Measurements from ENCODE around the gene DNAJC18.
A peak's percentile ranks its signal among the peaks of the same experiment; 100 is the strongest.
"Not testable (repeated sequence)": the region's sequence is repeated elsewhere in the genome, so short reads cannot be mapped to it uniquely, and the experiment has no call there.

The DNAJC18 gene

GRCh38 chr5:139410121-139410992 lies 29.0 kb downstream of the DNAJC18 start:
- TF ChIP-seq POLR2A (IDR thresholded peaks at IDR 0.05; ENCODE audit: low read length), result no peak
- no peak for TF ChIP-seq GATA1 (IDR thresholded peaks at IDR 0.05; ENCODE audit: low read depth, low read length)
- no peak for DNase-seq

- not testable (repeated sequence) for DNase-seq
These were observed 30.2 kb downstream of the DNAJC18 start for GRCh38 chr5:139409116-139409515.

GRCh38 chr5:139408191-139408590 lies 31.1 kb downstream of the DNAJC18 start:
- no peak for TF ChIP-seq POLR2A (IDR thresholded peaks at IDR 0.05; ENCODE audit: low read length)
- no peak for TF ChIP-seq GATA1 (IDR thresholded peaks at IDR 0.05; ENCODE audit: low read depth, low read length)
- no peak for DNase-seq

GRCh38 chr5:139407517-139407916 lies 31.8 kb downstream of the DNAJC18 start:
- no peak for DNase-seq
- TF ChIP-seq POLR2A (IDR thresholded peaks at IDR 0.05; ENCODE audit: low read length) (no peak), GATA1 (IDR thresholded peaks at IDR 0.05; ENCODE audit: low read depth, low read length) (no peak)

- DNase-seq, result peak in 1 of 2 experiments; percentile 26
- no peak for TF ChIP-seq POLR2A (IDR thresholded peaks at IDR 0.05; ENCODE audit: low read length)
- no peak for TF ChIP-seq GATA1 (IDR thresholded peaks at IDR 0.05; ENCODE audit: low read depth, low read length)
These were observed 32.4 kb downstream of the DNAJC18 start for GRCh38 chr5:139406963-139407362.

- TF ChIP-seq GATA1 (IDR thresholded peaks at IDR 0.05; ENCODE audit: low read depth, low read length), result no peak
- no peak for TF ChIP-seq POLR2A (IDR thresholded peaks at IDR 0.05; ENCODE audit: low read length)
- no peak for DNase-seq
These were observed 34.9 kb downstream of the DNAJC18 start for GRCh38 chr5:139404484-139404840.

- peak; percentile 42 for TF ChIP-seq POLR2A (IDR thresholded peaks at IDR 0.05; ENCODE audit: low read length)
- no peak for TF ChIP-seq GATA1 (IDR thresholded peaks at IDR 0.05; ENCODE audit: low read depth, low read length)
- peak; percentile 93 to 94 for DNase-seq
These were observed 35.4 kb downstream of the DNAJC18 start, which contains the start of gene SPATA24 for GRCh38 chr5:139403787-139404483. Gene SPATA24 (minus strand): TSS chr5:139404089. CDS start chr5:139404060, 29 bp downstream.

- peak in 1 of 2 experiments; percentile 40 for DNase-seq
- TF ChIP-seq GATA1 (IDR thresholded peaks at IDR 0.05; ENCODE audit: low read depth, low read length) (no peak), POLR2A (IDR thresholded peaks at IDR 0.05; ENCODE audit: low read length) (no peak)
These were observed 35.9 kb downstream of the DNAJC18 start for GRCh38 chr5:139403418-139403786.

- TF ChIP-seq POLR2A (IDR thresholded peaks at IDR 0.05; ENCODE audit: low read length) (no peak), GATA1 (IDR thresholded peaks at IDR 0.05; ENCODE audit: low read depth, low read length) (no peak)
- DNase-seq, result peak; percentile 49 to 61
These were observed 36.7 kb downstream of the DNAJC18 start for GRCh38 chr5:139402561-139403158.

GRCh38 chr5:139401546-139401945 lies 37.8 kb downstream of the DNAJC18 start:
- DNase-seq, result peak; percentile 11 to 38
- no peak for TF ChIP-seq GATA1 (IDR thresholded peaks at IDR 0.05; ENCODE audit: low read depth, low read length)
- TF ChIP-seq POLR2A (IDR thresholded peaks at IDR 0.05; ENCODE audit: low read length), result no peak

- DNase-seq, result no peak
- TF ChIP-seq GATA1 (IDR thresholded peaks at IDR 0.05; ENCODE audit: low read depth, low read length), result no peak
- TF ChIP-seq POLR2A (IDR thresholded peaks at IDR 0.05; ENCODE audit: low read length), result no peak
These were observed 39.7 kb downstream of the DNAJC18 start for GRCh38 chr5:139399501-139400121.

GRCh38 chr5:139397921-139398320 lies 41.4 kb downstream of the DNAJC18 start:
- DNase-seq, result no peak
- no peak for TF ChIP-seq GATA1 (IDR thresholded peaks at IDR 0.05; ENCODE audit: low read depth, low read length)
- TF ChIP-seq POLR2A (IDR thresholded peaks at IDR 0.05; ENCODE audit: low read length), result no peak

GRCh38 chr5:139396691-139397090 lies 42.6 kb downstream of the DNAJC18 start:
- TF ChIP-seq GATA1 (IDR thresholded peaks at IDR 0.05; ENCODE audit: low read depth, low read length), result no peak
- no peak for TF ChIP-seq POLR2A (IDR thresholded peaks at IDR 0.05; ENCODE audit: low read length)

More at GRCh38 chr5:139396691-139397090, 42.6 kb downstream of the DNAJC18 start:
- DNase-seq, result no peak
